Subcutaneous adipose tissue (tissue), 4 donors: ENCODE measurements around the gene TCAP. TPM values are rescaled to one million over a fixed set of nuclear protein-coding genes. Genes with fewer than 3 reads are reported as not detected.

Source experiments
- CTCF ChIP-seq: fragments of 450-650 bp; IDR thresholded peaks from one replicate; pipeline ENCODE4 v1.5.1; 2016; ENCODE audit warnings: low read depth, mild to moderate bottlenecking, control low read depth, antibody characterized with exemption, moderate library complexity
- total RNA-seq, 4 donors: library from RNA; depleted of rRNA; stranded (reverse); fragments of >200 nt; gene quantifications; one replicate each; pipeline ENCODE4 v1.1.0, GENCODE V29; 2016

The TCAP gene
- total RNA-seq, 4 donors from 2014 or later = 0.33 to 6.8 (median 0.66) TPM; not detected in 1

GRCh38 chr17:39711851-39712250 lies 46.7 kb downstream of the TCAP start:
- no peak for TF ChIP-seq CTCF

- no peak for TF ChIP-seq CTCF
These were observed 49.1 kb downstream of the TCAP start for GRCh38 chr17:39714234-39714633.

- TF ChIP-seq CTCF = no peak
These were observed 50.4 kb downstream of the TCAP start for GRCh38 chr17:39715375-39716072.

Other genes starting within 250 kb of the TCAP start
- gene MED1, start 214.1 kb upstream of the TCAP start, total RNA-seq = 10 to 100 TPM; 18.8 to 35.9 (median 20.7) TPM
- 10 to 100 TPM; 36.0 to 54.1 (median 48.5) TPM for gene CDK12, start 203.9 kb upstream of the TCAP start, total RNA-seq
- not detected for gene NEUROD2, start 57.4 kb upstream of the TCAP start, total RNA-seq
- 100 to 1,000 TPM in 1 of 4 donors, 10 to 100 TPM in 3; 16.3 to 100 (median 41.4) TPM for gene PPP1R1B, start 38.4 kb upstream of the TCAP start, total RNA-seq
- 10 to 100 TPM; 39.2 to 63.9 (median 43.5) TPM for gene STARD3, start 28.2 kb upstream of the TCAP start, total RNA-seq
- gene PNMT, start 3.1 kb downstream of the TCAP start, total RNA-seq = 1 to 10 TPM; 2.0 to 7.3 (median 4.2) TPM
- 10 to 100 TPM in 1 of 4 donors, 1 to 10 TPM in 3; 7.6 to 12.8 (median 8.0) TPM for gene PGAP3, start 22.7 kb downstream of the TCAP start, total RNA-seq
- gene ERBB2, start 34.7 kb downstream of the TCAP start, total RNA-seq = 10 to 100 TPM in 3 of 4 donors, 1 to 10 TPM in 1; 8.5 to 13.2 (median 12.3) TPM
- 10 to 100 TPM; 32.4 to 52.7 (median 46.4) TPM for gene MIEN1, start 65.2 kb downstream of the TCAP start, total RNA-seq
- under 1 TPM in 1 of 4 donors, not detected in 3; 0.44 TPM for gene GRB7, start 72.6 kb downstream of the TCAP start, total RNA-seq
- 1 to 10 TPM in 3 of 4 donors, under 1 TPM in 1; 0.98 to 1.9 (median 1.4) TPM for gene IKZF3, start 199.0 kb downstream of the TCAP start, total RNA-seq
- not detected for gene ZPBP2, start 202.9 kb downstream of the TCAP start, total RNA-seq